Hematopoietic multipotent progenitor cell treated with erythropoietin and hydrocortisone succinate and interleukin-3 and kit ligand, for 4 days (in vitro differentiated cells): ENCODE results near the gene ATP8A2.
A peak's percentile ranks its signal among the peaks of the same experiment; 100 is the strongest.

Source experiments
- DNase-seq: peaks from one replicate; pipeline ENCODE4 v3.0.0-alpha.2; 2015

ATP8A2 gene

DNA sequence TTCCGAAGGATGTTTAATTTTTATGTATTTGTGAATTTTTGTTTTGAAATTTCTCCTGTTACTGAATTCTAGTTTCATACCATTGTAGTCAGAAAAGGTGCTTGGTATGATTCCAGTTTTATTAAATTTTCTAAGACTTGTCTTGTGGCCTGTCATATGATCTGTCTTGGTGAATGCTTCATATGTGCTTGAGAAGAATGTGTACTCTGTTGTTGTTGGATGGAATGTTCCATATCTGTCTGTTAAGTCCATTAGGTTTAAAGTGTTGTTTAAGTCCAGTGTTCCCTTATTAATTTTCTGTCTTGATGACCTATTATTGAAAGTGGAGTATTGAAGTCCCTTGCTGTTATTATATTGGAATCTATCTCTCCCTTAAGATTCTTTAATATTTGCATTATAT lies 273.9 kb downstream of the ATP8A2 start:
- no peak for DNase-seq

DNA sequence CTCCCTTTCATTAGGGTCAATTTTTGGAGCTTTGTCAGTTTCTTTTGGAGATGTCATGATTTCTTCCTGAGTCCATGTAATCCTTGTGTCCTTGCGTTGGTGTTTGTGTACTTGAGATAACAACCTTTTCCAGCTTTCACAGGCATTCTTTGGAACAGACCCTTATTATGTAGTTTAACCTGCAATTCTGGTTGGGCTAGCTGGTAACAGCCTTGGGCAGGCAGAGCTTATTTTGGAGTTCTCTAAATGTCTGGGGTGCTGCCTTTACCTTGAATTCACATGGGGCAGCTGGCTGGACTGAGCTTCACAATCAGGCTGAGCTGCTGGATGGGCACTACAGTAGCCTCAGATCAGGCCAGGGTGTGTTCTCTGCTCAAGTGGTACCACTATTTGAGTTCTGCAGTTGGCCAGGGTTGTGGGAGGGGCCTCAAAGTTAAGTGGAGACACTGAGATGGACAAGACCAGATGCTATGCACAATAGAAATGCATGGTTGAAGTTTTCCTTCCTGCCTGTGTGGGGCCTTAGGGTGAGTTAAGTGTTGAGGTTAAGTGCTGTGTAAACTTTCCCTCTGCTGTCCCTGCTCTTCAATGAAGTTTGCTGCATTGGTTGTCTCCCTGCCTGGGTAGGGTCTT lies 277.3 kb downstream of the ATP8A2 start:
- DNase-seq: no peak

DNA sequence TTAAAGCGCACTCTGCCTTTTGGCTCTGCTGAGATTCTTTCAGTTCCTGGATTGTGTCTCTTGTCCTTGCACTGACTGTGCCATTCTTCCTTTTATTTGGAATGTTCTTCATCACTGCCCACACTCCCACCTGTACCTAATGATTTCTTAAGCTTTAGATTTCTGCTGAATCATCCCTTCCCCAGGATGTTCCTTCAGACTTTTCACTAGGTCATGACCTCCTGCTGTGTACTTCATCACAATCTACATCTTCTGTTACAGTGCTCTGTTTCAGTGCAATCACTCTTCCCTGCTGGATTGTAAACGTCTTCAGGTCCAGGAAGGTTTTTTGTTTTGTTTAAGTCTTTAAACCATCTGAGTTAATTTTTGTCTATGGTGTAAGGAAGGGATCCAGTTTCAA lies 281.0 kb downstream of the ATP8A2 start:
- DNase-seq: no peak

DNA sequence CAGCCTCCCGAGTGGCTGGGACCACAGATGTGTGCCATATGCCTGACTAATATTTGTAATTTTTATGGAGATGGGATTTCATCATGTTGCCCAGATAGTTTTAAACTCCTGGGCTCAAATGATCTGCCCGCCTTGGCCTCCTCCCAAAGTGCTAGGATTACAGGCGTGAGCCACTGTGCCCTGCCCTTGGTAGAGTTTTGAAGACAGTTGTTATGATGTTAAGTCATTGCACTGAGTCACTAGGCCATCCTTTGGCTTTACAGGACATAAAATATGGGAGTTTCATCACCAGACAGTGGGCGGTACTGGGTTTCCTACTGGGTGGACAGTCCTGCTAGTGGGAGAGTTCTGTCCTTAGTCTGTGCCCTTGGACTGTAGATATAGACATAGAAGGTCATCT lies 282.5 kb downstream of the ATP8A2 start:
- DNase-seq: no peak

DNA sequence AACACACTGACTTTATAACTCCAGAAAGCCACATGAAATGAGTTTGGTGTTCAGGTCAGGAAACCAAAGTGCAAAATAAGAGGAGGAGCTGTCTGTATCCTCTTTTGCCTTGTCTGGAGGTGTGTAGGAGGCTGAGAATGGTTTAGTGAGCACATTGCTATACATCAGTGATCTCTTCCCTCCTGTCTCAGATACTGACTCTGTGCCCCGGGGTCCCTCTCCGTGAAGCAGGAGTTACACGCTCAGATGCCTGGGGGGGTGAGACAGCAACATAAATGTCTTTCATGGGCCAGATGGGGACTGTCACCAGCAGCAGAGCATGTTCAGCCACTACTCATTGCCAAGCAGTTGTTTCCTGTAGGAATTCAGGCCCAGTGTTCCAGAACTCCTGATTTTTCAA lies 285.4 kb downstream of the ATP8A2 start:
- DNase-seq: no peak

DNA sequence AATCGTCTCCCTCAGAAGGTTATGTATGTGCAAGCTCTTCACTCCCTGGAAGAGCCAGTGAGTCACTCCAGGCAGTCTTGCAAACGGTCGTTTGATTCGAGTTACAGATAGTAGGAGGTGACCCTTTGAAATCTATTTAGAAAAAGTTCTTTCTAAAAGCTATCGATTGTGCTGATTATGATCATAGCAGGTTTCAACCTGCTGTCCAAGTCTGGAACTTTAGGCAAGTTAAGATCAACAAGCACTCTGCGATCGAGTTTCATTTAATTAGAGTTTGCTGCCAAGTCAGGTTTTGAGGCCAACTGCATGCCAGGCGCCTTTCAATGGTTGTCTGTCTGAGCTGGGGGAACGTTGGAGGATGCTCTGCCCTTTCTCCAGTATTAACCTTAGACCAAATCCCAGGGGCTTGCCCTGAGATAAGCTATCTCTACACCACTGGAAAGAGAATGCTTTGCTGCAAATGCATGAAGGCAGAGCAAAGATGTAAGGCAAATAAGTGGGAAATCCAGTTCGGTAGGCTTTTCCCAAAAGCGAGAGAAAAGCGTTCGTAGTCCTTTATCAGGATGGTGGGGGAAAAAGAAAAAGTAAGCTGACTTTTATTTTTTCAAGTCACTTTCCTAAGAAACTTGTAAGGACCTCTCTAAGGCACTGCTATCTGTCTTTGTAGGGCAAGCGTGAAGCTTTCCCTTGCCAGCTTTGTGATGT lies 287.5 kb downstream of the ATP8A2 start:
- no peak for DNase-seq

DNA sequence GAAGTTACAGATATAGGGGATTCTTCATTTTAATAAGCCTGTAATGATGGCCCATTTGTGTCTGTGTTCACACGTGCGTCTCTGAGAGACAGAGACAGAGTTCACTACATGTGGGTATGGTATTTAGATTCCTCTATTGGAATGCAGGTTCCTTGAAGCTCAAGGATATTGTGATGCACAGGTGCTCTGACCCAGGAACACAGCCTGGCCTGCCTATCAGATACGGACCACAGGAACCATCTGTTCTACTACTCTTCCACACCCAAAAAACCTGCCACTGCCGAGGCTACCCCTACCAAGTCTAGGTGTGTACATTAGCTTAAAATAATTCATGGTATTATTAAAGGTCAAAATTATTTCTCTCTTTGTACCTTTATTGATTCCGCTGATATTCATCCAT lies 289.2 kb downstream of the ATP8A2 start:
- DNase-seq: no peak

DNA sequence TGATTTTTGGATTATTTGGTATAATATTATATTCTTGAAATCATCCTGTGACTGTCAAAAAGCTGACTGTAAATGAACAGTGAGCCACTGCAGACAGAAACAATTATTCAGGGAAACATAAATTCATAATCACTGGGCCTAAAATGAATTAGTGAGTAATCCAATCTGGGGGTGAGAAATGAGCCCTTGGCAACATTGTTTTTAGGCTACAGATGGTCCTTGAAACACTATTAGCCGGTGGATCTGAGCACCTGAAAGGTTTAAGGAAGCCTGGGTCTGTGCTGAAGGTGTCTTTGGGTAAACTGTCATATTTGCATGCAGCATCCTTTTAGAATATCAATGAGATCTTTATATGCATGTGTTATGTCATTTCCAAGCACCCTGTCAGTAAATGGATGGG lies 290.7 kb downstream of the ATP8A2 start:
- DNase-seq: no peak

DNA sequence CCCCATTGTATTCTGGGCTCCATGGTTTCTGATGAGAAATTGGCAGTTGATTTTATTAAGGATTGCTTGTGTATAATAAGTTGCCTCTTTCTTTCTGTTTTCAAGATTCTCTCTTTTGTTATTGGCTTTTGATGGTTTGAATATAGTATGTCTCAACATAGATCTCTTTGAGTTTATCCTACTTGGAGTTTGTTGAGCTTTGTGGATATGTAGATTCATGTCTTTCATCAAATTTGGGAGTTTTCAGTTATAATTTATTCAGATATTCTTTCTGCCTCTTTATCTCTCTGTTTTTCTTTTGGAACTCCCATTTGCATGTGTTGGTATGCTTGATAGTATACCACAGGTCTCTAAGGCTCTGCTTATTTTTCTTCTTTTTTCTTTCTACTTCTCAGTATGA lies 296.6 kb downstream of the ATP8A2 start:
- DNase-seq: no peak

DNA sequence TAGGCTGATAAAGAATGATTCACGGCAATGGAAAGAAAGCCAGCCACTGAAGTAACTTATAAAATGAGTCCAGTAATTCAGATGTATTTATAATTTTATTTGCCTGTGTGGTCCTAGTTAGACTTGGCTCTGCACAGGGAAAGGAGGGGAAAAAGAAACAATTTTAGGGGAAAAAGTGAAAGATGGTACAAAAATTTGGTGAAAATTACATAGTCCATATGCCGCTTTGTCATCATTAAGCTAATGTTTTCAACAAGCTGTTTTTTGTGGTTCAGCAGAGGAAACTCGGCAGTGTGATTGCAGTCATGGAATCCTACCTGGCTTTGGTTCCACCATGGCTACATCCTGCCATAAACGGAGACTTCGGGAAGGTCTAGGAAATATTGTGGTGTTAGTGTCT lies 301.9 kb downstream of the ATP8A2 start:
- DNase-seq: no peak

DNA sequence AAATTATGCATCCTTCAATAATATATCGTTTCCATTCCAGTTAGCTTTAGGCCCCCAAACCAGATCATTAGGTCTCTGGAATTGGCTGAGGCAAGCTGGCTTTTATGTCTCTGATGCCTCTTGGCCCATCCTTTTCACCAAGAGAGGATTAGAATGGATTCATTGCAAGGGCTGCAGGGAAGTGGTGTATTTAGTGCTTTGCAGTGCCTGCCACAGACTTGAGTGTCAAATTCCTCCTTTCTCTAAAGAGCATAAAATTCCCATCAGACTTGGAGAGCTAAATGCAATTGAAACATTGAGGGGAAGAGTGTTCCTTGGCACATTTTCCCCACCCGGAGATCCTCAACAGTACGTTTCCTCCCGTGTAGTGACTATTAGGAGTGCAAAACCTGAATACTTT lies 302.6 kb downstream of the ATP8A2 start:
- no peak for DNase-seq

DNA sequence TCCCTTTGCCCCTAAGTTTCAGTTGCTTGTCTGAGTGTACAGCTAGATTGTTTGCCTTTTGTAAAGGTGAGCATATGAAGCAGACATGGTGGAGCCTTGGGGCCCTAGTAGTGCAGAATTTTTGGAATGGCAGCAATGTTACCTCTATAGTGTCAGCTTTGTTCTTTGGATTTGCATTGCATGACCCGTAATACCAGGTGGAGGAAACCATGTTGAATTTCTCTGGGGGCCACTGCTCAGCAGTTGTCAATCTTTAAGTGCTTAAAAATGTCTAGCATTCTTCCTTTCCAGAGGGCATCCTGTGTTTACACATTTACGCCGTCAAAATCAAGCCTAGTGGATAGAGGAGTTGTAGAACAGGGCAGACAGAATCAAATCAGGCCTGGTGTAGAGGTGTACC lies 303.3 kb downstream of the ATP8A2 start:
- no peak for DNase-seq

DNA sequence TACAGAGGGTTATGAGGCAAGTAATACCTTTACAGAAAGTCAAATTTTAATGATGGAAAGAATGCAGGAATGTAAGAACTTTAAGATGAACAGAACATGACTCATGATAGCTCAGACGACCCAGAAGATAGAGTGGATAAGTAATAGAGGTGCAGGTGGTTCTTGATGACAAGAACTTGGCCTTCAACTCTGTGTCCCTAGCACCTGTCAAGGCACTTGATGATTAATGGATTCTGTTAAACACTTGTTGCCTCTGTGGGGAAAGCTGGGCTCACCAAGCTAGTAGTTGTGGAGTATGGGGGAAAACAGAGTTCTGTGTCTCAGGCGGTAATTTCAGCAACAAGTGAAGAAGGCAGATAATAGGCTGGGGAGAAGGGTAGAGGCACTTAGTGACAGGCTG lies 306.2 kb downstream of the ATP8A2 start:
- no peak for DNase-seq

DNA sequence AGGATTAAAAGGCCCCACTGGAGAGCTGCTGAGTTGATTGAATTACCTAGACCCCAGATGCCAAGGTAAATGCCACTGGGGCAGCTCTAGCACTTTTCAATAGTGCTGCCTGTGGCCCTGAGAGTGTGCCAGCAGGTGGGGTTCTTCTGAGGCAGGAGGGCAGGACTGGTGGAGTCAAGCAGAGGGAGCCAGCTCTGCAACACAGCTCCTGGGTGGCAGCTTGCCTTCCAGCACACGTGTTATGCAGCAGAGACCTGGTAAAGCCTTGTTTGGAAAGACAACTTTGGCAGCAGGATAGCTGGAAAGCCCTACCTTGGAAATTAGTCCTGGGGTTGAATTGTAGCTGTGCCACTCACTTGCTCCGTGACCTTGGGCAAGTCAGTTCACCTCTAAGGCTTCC lies 306.6 kb downstream of the ATP8A2 start:
- DNase-seq: peak; percentile 15

DNA sequence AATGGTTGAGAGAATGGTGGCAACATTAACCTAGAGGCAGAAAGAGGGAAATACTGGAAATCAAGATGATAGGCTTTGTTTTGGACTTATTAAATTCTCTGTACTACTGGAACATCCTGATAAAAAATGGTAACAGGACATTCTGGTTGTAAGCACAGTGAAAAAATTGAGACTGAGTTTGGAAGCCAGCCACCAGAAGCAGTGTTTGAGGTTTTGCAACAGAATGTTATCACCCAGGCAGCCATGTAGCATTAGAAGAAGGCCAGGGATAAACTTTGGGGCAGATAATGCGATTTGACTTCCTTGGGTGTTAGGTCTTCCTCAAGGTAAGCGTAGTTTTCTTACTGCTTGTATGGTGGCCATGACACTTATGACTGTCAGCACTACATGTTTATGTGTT lies 307.4 kb downstream of the ATP8A2 start:
- peak; percentile 10 for DNase-seq

DNA sequence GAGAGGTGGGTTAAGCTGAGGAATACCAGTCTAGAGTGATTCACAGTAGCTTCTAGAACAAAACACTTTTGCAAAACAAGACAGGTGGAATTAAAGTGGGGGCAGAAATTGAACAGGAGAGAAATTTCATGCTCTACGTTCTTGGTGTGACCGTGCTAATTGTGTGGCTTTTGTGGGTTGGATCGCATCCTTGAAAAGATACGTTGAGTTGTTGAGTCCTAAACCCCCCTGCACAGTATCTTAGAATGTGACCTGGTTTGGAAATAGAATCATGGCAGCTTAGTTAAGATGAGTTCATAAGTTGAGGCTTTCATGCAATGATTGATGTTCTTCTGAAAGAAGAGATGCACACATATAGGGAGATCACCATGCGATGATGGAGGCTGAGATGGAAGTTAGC lies 308.2 kb downstream of the ATP8A2 start:
- DNase-seq: no peak

DNA sequence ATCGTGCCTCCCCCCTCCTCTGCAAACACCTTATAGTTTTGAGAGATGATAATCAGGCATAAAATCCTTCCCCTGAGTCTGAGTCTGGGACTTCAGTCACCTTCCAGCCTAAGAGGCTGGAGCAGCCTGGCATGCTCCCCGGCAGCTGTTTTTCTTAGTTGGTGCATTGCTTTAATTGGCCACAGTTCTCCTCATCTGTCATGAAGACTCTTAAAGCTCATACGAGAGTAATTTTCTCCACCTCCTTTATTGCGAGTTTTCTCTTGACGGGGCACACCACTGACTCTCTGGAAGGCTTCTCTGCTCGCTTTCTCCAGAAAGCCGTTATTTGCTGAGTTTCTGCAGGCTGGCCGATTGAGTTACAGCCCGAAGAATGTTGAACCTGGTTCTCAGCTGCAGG lies 310.5 kb downstream of the ATP8A2 start:
- DNase-seq: no peak

DNA sequence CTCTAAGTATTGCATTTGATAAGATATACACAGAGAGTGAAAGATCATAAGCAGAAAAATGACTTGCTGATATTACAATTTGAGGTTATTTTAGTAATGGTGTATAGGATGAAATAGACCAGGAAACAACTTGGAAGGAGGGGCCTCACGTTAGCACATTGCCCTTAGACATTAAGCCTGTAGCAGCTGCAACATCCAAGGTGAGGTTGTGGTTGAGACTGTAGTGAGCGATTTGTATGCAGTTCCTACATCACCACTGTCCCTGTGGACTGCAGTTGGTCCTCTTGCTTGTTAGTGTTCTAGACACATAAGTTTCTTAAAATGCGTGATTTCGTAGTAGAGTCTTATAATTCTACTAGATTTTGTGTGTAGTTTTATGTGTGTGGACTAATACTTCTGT lies 311.3 kb downstream of the ATP8A2 start:
- no peak for DNase-seq

DNA sequence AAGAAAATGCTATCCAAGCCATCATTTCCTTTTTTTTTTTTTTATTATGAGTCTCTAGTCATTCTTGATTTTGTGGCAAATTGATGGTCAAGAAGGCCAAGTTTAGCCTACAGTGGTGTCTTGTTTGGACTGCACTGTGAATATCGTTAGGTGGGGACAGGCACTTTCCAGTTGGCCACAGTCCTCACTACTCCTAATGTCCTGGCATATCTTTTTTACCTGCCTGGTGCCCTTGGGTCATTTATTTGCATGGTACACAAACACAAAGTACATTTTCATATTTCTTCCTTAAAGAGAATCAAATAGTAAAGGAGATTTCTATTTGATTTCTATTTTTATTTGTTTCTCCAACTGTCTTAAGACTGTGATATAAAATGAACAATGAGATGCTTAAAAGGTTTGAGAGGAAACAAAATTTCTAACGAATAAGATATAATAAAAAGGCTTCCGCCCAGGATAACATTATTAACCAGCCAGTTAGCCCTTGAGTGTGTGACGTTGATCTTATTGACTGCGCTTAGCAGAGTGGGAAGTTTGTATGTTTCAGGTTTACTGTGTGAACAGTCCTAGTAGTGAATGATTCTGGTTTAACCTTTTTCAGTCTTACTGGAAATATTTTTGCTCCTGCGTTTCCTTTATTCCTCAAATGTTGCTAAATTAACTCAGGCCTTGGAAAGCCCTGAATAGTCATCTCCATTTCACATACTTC lies 312.0 kb downstream of the ATP8A2 start:
- DNase-seq: no peak

DNA sequence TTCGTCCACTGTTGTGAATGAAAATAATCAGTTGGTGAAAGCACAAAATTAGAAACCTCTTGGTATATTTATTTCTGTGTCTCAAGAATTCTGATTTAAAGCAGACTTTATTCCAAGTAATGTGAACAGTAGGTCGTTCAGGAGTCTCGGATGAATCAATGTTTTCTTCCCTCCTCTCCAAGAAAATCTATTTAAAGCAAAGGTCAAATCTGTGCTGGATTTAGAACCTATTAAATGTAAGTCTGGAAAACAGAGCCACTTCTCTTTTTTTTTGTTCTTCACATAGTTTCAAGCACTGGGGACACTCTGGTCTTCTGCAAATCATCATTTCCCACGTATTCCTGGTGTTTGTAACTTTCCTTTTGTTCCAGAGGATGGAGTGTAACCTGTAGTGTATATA lies 312.7 kb downstream of the ATP8A2 start:
- no peak for DNase-seq

DNA sequence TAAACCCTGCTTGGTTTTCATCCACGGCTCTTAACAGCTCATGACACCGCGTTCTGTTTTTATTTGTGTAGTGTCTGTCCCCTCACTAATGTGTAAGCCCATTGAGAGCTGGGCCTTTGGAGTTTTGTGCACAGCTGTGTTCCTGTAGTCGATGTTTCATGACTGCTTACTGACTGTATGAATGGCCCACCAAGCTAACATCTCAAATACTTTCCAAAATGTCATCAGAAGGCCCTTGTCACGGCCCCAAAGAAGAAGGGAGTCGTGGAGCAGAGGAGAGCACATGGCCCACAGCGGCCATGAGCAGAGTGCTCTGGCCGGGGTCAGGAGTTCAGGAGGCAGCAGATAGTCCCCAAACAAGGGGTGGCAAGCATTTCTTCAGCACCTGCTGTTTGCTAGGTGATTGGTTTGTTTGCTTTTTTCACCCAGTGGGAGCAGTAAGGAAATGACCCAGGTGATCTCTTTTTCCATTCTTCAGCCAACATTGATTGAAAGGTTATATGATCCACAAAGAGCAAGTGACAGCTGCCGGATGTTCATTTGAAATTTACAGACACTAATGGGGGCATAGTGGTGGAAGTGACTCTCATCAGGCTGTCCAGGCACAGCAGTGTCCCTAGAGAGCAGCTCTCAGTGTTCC lies 315.2 kb downstream of the ATP8A2 start:
- DNase-seq: no peak

DNA sequence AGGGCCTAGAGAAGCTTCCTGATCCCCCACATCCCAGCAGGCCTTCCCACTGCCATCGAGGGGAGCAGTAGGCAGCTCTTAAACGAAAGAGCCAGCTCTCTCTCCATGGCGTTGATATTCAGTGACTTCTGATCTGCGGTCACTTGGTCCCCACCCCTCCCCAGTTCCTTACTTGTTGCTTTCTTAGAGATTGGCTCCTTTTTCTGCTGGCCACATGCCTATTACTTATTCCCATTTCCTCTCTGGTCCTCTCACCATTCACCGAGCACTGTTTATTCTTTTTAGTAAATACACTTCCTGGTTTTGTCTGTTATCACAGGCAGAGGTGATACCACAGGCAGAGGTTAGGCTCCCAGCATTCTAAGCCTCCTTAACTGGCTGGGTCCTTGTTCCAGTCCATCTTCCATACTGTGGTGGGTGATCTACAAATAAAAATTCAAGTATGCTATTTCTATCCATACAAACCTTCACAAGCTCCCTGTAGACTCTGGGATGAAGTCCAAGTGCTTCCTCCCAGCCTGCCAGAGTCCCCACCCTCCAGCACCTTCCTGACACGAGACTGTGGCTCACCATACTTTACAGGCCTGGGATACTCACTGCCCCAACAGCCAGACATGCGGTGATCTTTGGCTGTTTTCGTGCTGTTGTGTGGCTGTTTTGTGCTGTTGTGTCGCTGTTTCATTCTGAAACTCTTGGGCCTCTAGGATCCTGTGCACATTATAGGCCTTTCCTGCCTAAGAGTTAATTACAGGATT lies 315.9 kb downstream of the ATP8A2 start:
- DNase-seq: no peak

DNA sequence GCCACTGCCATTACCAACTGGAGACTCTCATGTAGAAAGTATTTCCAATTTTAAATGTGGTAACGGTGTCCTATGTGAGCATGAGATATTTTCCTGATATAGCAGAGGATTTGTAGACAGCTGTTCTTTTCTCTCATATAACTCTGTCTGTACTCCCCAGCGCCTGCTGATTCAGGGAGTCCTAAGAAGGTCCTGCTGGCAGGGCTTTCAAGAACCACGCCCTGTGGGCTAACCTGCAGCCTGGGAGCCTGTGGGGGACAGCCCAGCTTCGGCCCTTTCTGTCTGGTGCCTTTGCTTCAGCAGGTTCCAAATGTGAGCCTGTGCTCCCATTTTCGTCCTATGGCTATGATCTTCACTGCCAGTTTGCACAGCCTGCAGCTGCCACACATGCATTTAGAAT lies 316.8 kb downstream of the ATP8A2 start:
- no peak for DNase-seq
